A549 (cell line): ENCODE data around the gene CS. TPM values are rescaled to one million over a fixed set of nuclear protein-coding genes. Genes with fewer than 3 reads are reported as not detected.

Experiments used
- ATAC-seq, 2 experiments: fragments of 200-7000 bp in 1 of 2; fragments of >200 bp in 1 of 2; cut with Nextera tagmentation in 1 of 2; cut with Tn5 transposase in 1 of 2; 3 replicates each; pipeline versions ENCODE4 v1.8.0 to v1.9.1; 2018 to 2020; ENCODE audit warnings: mild to moderate bottlenecking in 1 of 2, moderate library complexity in 1 of 2
- CTCF ChIA-PET: fragments of 300-600 bp; sonication (Branson Sonifier 250); formaldehyde crosslinking; extraction: SDS; loops from one replicate; lab custom pipeline; 2021; ENCODE audit warnings: antibody characterized with exemption, inconsistent platforms; lab: Yijun Ruan, JAX
- POLR2A ChIA-PET: fragments of 350-600 bp; formaldehyde crosslinking; extraction: SDS; loops from one replicate; lab custom pipeline; 2021; ENCODE audit warnings: antibody characterized with exemption, inconsistent platforms; lab: Yijun Ruan, JAX
- DNase-seq, 2 experiments: peaks; one replicate each; pipeline versions ENCODE4 v3.0.0 to v3.0.0-alpha.2; 2011 to 2016; ENCODE audit warnings: low read depth in 1 of 2, low spot score in 1 of 2
- FAIRE-seq: peaks from 2 replicates; lab custom pipeline; 2011; peaks lifted over from hg19 to GRCh38; lab: Jason Lieb, UNC
- H3K27ac ChIP-seq, 2 experiments: fragments of >200 bp; sonication (Bioruptor Twin); formaldehyde crosslinking; 3 replicates each; pipeline ENCODE4 v1.5.1; 2016 to 2017
- H3K4me1 ChIP-seq: fragments of >200 bp; sonication (Bioruptor Twin); formaldehyde crosslinking; 3 replicates; pipeline ENCODE4 v1.6.1; 2016
- H3K4me2 ChIP-seq: fragments of >200 bp; sonication (Bioruptor Twin); formaldehyde crosslinking; 3 replicates; pipeline ENCODE4 v1.6.1; 2016
- H3K4me3 ChIP-seq: fragments of >200 bp; sonication (Bioruptor Twin); formaldehyde crosslinking; 3 replicates; pipeline ENCODE4 v1.5.1; 2016
- H3K9me3 ChIP-seq: fragments of >200 bp; sonication (Bioruptor Twin); formaldehyde crosslinking; 3 replicates; pipeline ENCODE4 v1.6.1; 2016
- BHLHE40 ChIP-seq: IDR thresholded peaks from 2 replicates; pipeline ENCODE4 v1.6.1; 2012; ENCODE audit warnings: low read depth, low read length, inconsistent platforms
- CBX8 ChIP-seq: fragments of 200-600 bp; sonication (generic); IDR thresholded peaks from 2 replicates; pipeline ENCODE4 v1.6.1; 2016
- EP300 ChIP-seq, 2 experiments: fragments of >200 bp; sonication (Bioruptor Twin); formaldehyde crosslinking; IDR thresholded peaks; 2 replicates in 1 of 2; 3 replicates in 1 of 2; pipeline ENCODE4 v1.6.1; 2016 to 2017
- ESRRA ChIP-seq: fragments of 150-350 bp; IDR thresholded peaks from 2 replicates; pipeline ENCODE4 v1.6.1; 2014; ENCODE audit warnings: mild to moderate bottlenecking, low read length, borderline replicate concordance
- HDAC2 ChIP-seq: fragments of 200-600 bp; sonication (generic); IDR thresholded peaks from 2 replicates; pipeline ENCODE4 v1.6.1; 2016
- HOXB13 ChIP-seq: fragments of 250-450 bp; sonication (Bioruptor Pico); IDR thresholded peaks from 2 replicates; pipeline ENCODE4 v1.5.0; 2020; ENCODE audit warnings: low read depth, mild to moderate bottlenecking, moderate library complexity
- HOXB5 ChIP-seq: fragments of 250-450 bp; sonication (Bioruptor Pico); IDR thresholded peaks from 2 replicates; pipeline ENCODE4 v1.5.0; 2020; ENCODE audit warnings: mild to moderate bottlenecking, moderate library complexity
- NR3C1 ChIP-seq: fragments of >200 bp; sonication (Bioruptor Twin); formaldehyde crosslinking; IDR thresholded peaks from 3 replicates; pipeline ENCODE4 v1.6.1; 2017
- PBX3 ChIP-seq: IDR thresholded peaks from 2 replicates; pipeline ENCODE4 v1.6.1; 2012
- PHF8 ChIP-seq: fragments of 200-600 bp; sonication (generic); IDR thresholded peaks from 2 replicates; pipeline ENCODE4 v1.6.1; 2016; ENCODE audit warnings: low read depth, mild to moderate bottlenecking, antibody characterized with exemption, moderate library complexity, borderline replicate concordance
- RARB ChIP-seq: fragments of 250-450 bp; sonication (Bioruptor Pico); IDR thresholded peaks from 2 replicates; pipeline ENCODE4 v1.8.0; 2021; ENCODE audit warnings: mild to moderate bottlenecking, moderate library complexity
- RCOR1 ChIP-seq: fragments of 150-350 bp; IDR thresholded peaks from 2 replicates; pipeline ENCODE4 v1.6.1; 2014; ENCODE audit warnings: antibody characterized with exemption, low read length, low read depth
- RNF2 ChIP-seq: fragments of 200-600 bp; sonication (generic); IDR thresholded peaks from 2 replicates; pipeline ENCODE4 v1.6.1; 2016; ENCODE audit warnings: low read depth, mild to moderate bottlenecking, antibody characterized with exemption, moderate library complexity, borderline replicate concordance
- SREBF2 ChIP-seq: fragments of 450-650 bp; IDR thresholded peaks from 2 replicates; pipeline ENCODE4 v1.6.1; 2014; ENCODE audit warnings: mild to moderate bottlenecking, moderate library complexity
- USF2 ChIP-seq: fragments of 450-650 bp; IDR thresholded peaks from 2 replicates; pipeline ENCODE4 v1.6.1; 2014; ENCODE audit warnings: antibody characterized with exemption
- ZSCAN20 ChIP-seq: fragments of 250-450 bp; sonication (Bioruptor Pico); IDR thresholded peaks from 2 replicates; pipeline ENCODE4 v1.8.0; 2022; ENCODE audit warnings: mild to moderate bottlenecking, moderate library complexity
- WGBS: methylation state at CpG from one replicate; pipeline ENCODE4 v1.1.6; 2017; ENCODE audit errors: missing lambda C conversion rate; 5-methylcytosine and 5-hydroxymethylcytosine counted together
- polyA plus RNA-seq, 4 experiments: library from polyadenylated mRNA; depleted of rRNA in 3 of 4; stranded (reverse); fragments of >200 nt; fragmentation: RNase III in 1 of 4; extraction: RNeasy Plus Mini Kit Qiagen cat#74134 plus additional on column Dnase treatment in 1 of 4; gene quantifications; 2 replicates in 3 of 4; 3 replicates in 1 of 4; pipeline ENCODE4 v1.2.3, GENCODE V29; 2011 to 2017
- TF ChIP-seq, protein P1 (sequence below): fragments of >200 bp; sonication (Bioruptor Twin); formaldehyde crosslinking; IDR thresholded peaks from 2 replicates; pipeline ENCODE4 v1.6.1; 2016
- TF ChIP-seq, protein P2 (sequence below): fragments of >200 bp; sonication (Bioruptor Twin); formaldehyde crosslinking; IDR thresholded peaks from 3 replicates; pipeline ENCODE4 v1.5.1; 2016
- TF ChIP-seq, protein P3 (sequence below): fragments of 250-450 bp; sonication (Bioruptor Pico); IDR thresholded peaks from 2 replicates; pipeline ENCODE4 v1.5.0; 2020; ENCODE audit warnings: low read depth, mild to moderate bottlenecking, moderate library complexity
- TF ChIP-seq, protein P4 (sequence below): fragments of 150-350 bp; IDR thresholded peaks from 2 replicates; pipeline ENCODE4 v1.6.1; 2014; ENCODE audit warnings: low read depth, mild to moderate bottlenecking, low read length

Gene CS
- polyA plus RNA-seq, 2 of the 4 experiments (the other 2 are of a cell fraction): 146 to 223 TPM

DNA sequence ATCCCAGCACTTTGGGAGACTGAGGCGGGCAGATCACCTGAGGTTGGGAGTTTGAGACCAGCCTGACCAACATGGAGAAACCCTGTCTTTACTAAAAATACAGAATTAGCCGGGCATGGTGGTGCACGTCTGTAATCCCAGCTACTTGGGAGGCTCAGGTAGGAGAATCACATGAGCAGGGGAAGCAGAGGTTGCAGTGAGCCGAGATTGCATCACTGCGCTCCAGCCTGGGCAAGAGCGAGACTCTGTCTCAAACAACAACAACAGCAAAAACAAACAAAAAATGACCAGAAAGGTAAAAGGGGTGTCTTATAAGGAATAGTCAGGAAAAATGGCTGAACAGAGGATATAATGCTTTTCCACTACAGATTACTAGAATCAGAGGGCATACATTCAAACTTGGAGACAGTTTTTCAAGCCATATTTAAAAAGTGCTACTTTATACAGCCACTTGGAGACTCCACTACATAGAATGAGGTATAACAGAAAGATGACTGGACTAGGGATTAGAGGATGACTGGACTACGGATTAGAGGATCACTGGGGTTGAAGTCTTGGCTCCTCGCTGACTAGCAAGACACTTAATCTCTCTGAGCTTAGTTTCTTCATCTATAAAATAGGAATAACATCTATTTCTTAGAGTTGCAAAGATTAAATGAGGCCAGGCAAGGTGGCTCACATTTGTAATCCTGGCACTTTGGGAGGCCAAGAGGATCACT lies 4.9 kb upstream of the CS start:
- WGBS: 92% methylated on average over 8 of the region's 8 CpGs
- POLR2A ChIA-PET: no interaction called here
- FAIRE-seq: no peak

GRCh38 chr12:56304276-56304675 lies 4.1 kb upstream of the CS start:
- POLR2A ChIA-PET: no interaction called here
- CTCF ChIA-PET: interaction anchor here (0.9 to 1.4 kb wide), 3 partner anchors 10 to 81 kb away, joined by 3 to 4 read pairs (median 4); partner anchors contain the start of gene CNPY2
- TF ChIP-seq RCOR1: no peak
- no peak for TF ChIP-seq ZSCAN20
- TF ChIP-seq ESRRA: no peak
- TF ChIP-seq EP300 (IDR thresholded peaks at IDR 0.05): no peak
- TF ChIP-seq, protein P1, sequence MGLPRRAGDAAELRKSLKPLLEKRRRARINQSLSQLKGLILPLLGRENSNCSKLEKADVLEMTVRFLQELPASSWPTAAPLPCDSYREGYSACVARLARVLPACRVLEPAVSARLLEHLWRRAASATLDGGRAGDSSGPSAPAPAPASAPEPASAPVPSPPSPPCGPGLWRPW: no peak
- TF ChIP-seq, protein P2, sequence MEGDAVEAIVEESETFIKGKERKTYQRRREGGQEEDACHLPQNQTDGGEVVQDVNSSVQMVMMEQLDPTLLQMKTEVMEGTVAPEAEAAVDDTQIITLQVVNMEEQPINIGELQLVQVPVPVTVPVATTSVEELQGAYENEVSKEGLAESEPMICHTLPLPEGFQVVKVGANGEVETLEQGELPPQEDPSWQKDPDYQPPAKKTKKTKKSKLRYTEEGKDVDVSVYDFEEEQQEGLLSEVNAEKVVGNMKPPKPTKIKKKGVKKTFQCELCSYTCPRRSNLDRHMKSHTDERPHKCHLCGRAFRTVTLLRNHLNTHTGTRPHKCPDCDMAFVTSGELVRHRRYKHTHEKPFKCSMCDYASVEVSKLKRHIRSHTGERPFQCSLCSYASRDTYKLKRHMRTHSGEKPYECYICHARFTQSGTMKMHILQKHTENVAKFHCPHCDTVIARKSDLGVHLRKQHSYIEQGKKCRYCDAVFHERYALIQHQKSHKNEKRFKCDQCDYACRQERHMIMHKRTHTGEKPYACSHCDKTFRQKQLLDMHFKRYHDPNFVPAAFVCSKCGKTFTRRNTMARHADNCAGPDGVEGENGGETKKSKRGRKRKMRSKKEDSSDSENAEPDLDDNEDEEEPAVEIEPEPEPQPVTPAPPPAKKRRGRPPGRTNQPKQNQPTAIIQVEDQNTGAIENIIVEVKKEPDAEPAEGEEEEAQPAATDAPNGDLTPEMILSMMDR: no peak
- TF ChIP-seq PHF8: no peak
- no peak for TF ChIP-seq SREBF2
- TF ChIP-seq PBX3: no peak
- Histone ChIP-seq H3K9me3 (no peaks in the 10 kb centered on the region), H3K27ac (no peak overlapping the region), H3K4me1 (peaks cover 6% of the 10 kb centered on the region; the same call in 2 of the 3 replicates), H3K4me3 (no peak overlapping the region), H3K4me2 (no peak overlapping the region)
- ATAC-seq (no peak), FAIRE-seq (no peak), DNase-seq (no peak)
- WGBS: 98% methylated on average over 3 of the region's 3 CpGs

More for the DNA sequence above, 4.9 kb upstream of the CS start:
- Histone ChIP-seq H3K27ac (no peak overlapping the region), H3K4me3 (no peak overlapping the region)
- DNase-seq: no peak
- TF ChIP-seq USF2 (no peak), HDAC2 (no peak), ESRRA (no peak), RNF2 (no peak), HOXB5 (CRISPR knock-in tag) (no peak), NR3C1 (no peak), CBX8 (no peak), PBX3 (no peak), HOXB13 (CRISPR knock-in tag) (no peak), EP300 (IDR thresholded peaks at IDR 0.05) (no peak), RARB (CRISPR knock-in tag) (no peak), ZSCAN20 (no peak), BHLHE40 (no peak)
- TF ChIP-seq, protein P3, sequence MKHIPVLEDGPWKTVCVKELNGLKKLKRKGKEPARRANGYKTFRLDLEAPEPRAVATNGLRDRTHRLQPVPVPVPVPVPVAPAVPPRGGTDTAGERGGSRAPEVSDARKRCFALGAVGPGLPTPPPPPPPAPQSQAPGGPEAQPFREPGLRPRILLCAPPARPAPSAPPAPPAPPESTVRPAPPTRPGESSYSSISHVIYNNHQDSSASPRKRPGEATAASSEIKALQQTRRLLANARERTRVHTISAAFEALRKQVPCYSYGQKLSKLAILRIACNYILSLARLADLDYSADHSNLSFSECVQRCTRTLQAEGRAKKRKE (CRISPR knock-in tag): no peak
- TF ChIP-seq, protein P4, sequence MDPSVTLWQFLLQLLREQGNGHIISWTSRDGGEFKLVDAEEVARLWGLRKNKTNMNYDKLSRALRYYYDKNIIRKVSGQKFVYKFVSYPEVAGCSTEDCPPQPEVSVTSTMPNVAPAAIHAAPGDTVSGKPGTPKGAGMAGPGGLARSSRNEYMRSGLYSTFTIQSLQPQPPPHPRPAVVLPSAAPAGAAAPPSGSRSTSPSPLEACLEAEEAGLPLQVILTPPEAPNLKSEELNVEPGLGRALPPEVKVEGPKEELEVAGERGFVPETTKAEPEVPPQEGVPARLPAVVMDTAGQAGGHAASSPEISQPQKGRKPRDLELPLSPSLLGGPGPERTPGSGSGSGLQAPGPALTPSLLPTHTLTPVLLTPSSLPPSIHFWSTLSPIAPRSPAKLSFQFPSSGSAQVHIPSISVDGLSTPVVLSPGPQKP: no peak
- TF ChIP-seq, all 56 proteins: peak for 0
- no peak for ATAC-seq
- H3K9me3 ChIP-seq: no peaks in the 10 kb centered on the region
- CTCF ChIA-PET: interaction anchor here (0.9 to 1.4 kb wide), 3 partner anchors 10 to 82 kb away, joined by 3 to 4 read pairs (median 4); partner anchors contain the start of gene CNPY2
- no peak overlapping the region for H3K4me2 ChIP-seq
- H3K4me1 ChIP-seq: peaks cover 6% of the 10 kb centered on the region; the same call in 2 of the 3 replicates
